Measurements from ENCODE around the gene TOX2. TPM values are rescaled to one million over a fixed set of nuclear protein-coding genes. Genes with fewer than 3 reads are reported as not detected.

Gene TOX2
- total RNA-seq, 2 experiments from 2014 or later = 0.23 TPM; not detected in 1

DNA sequence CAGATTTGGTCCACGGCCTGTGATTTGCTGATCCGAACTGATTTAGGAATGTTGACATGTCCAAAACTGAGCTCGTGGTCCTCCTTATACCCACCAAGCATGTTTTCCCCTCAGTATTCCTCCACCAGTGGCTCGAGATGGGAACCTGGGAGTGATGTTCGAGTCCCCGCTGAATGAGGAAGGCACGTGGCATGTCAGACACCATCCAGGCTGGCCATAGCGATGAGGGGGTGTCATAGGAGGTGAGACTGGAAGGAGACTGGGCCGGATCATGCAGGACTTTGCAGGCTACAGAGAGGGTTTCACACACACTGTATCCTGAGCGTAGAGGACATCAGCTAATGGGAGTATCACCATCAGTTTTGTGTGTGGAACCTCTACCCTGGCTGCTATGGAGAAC lies 78.2 kb downstream of the TOX2 start:
- Histone ChIP-seq H4K20me1 (ENCODE audit: insufficient read depth, low read length) (no peaks in the 10 kb centered on the region), H3K9me3 (ENCODE audit: low read length) (no peaks in the 10 kb centered on the region), H3K79me2 (ENCODE audit: insufficient read depth, low read depth, low read length) (no peaks in the 10 kb centered on the region), H3K4me2 (ENCODE audit: low read length) (no peak overlapping the region), H3K36me3 (ENCODE audit: insufficient read depth, low read length) (no peaks in the 10 kb centered on the region), H3K9me2 (ENCODE audit: insufficient read depth, low read length) (no peaks in the 10 kb centered on the region), H2AFZ (ENCODE audit: low read length) (no peak overlapping the region), H3K27ac (ENCODE audit: low read depth, low read length, poor library complexity, severe bottlenecking) (no peak overlapping the region), H3K4me3 (ENCODE audit: low read depth, low read length, poor library complexity, severe bottlenecking) (no peak overlapping the region), H3K4me1 (ENCODE audit: insufficient read depth, low read length, poor library complexity, severe bottlenecking) (no peaks in the 10 kb centered on the region)
- no TSS peak for BruUV-seq (replicated peaks)
- ChIA-PET POLR2A (no interaction called here), CTCF (ENCODE audit: unreplicated experiment) (no interaction called here)
- intact Hi-C loops (cut with micrococcal nuclease; ENCODE audit: unreplicated experiment) = no loop called here
- no peak for TF ChIP-seq EZH2phosphoT487 (IDR thresholded peaks at IDR 0.05; ENCODE audit: borderline replicate concordance, low read depth, low read length)
- TF ChIP-seq, protein P1, sequence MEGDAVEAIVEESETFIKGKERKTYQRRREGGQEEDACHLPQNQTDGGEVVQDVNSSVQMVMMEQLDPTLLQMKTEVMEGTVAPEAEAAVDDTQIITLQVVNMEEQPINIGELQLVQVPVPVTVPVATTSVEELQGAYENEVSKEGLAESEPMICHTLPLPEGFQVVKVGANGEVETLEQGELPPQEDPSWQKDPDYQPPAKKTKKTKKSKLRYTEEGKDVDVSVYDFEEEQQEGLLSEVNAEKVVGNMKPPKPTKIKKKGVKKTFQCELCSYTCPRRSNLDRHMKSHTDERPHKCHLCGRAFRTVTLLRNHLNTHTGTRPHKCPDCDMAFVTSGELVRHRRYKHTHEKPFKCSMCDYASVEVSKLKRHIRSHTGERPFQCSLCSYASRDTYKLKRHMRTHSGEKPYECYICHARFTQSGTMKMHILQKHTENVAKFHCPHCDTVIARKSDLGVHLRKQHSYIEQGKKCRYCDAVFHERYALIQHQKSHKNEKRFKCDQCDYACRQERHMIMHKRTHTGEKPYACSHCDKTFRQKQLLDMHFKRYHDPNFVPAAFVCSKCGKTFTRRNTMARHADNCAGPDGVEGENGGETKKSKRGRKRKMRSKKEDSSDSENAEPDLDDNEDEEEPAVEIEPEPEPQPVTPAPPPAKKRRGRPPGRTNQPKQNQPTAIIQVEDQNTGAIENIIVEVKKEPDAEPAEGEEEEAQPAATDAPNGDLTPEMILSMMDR (conservative IDR thresholded peaks at IDR 0.05; ENCODE audit: low read length) = no peak
- DNase-seq (ENCODE audit: low spot score) = no peak

GRCh38 chr20:43993560-43993959 lies 78.9 kb downstream of the TOX2 start:
- ChIA-PET POLR2A (interaction anchor here (1.5 kb wide), 1 partner anchor 9 kb away, joined by 3 read pairs; no protein-coding TSS in a partner anchor), CTCF (ENCODE audit: unreplicated experiment) (no interaction called here)
- no peak overlapping the region for H3K4me2 ChIP-seq (ENCODE audit: low read length)
- BruUV-seq (replicated peaks) = no TSS peak
- H3K9me2 ChIP-seq (ENCODE audit: insufficient read depth, low read length) = no peaks in the 10 kb centered on the region
- no peaks in the 10 kb centered on the region for H4K20me1 ChIP-seq (ENCODE audit: insufficient read depth, low read length)
- H3K4me1 ChIP-seq (ENCODE audit: insufficient read depth, low read length, poor library complexity, severe bottlenecking) = no peaks in the 10 kb centered on the region
- no peak overlapping the region for H2AFZ ChIP-seq (ENCODE audit: low read length)
- no peak for DNase-seq (ENCODE audit: low spot score)
- intact Hi-C loops (cut with micrococcal nuclease; ENCODE audit: unreplicated experiment) = no loop called here
- H3K4me3 ChIP-seq (ENCODE audit: low read depth, low read length, poor library complexity, severe bottlenecking) = no peak overlapping the region
- no peak overlapping the region for H3K27ac ChIP-seq (ENCODE audit: low read depth, low read length, poor library complexity, severe bottlenecking)
- H3K36me3 ChIP-seq (ENCODE audit: insufficient read depth, low read length) = no peaks in the 10 kb centered on the region
- TF ChIP-seq, protein P1 (conservative IDR thresholded peaks at IDR 0.05; ENCODE audit: low read length) = no peak
- no peak for TF ChIP-seq EZH2phosphoT487 (IDR thresholded peaks at IDR 0.05; ENCODE audit: borderline replicate concordance, low read depth, low read length)
- H3K9me3 ChIP-seq (ENCODE audit: low read length) = no peaks in the 10 kb centered on the region
- H3K79me2 ChIP-seq (ENCODE audit: insufficient read depth, low read depth, low read length) = no peaks in the 10 kb centered on the region

GRCh38 chr20:43994486-43995100 lies 79.9 kb downstream of the TOX2 start:
- no peaks in the 10 kb centered on the region for H3K9me3 ChIP-seq (ENCODE audit: low read length)
- H3K4me1 ChIP-seq (ENCODE audit: insufficient read depth, low read length, poor library complexity, severe bottlenecking) = no peaks in the 10 kb centered on the region
- no peak overlapping the region for H3K4me3 ChIP-seq (ENCODE audit: low read depth, low read length, poor library complexity, severe bottlenecking)
- intact Hi-C loops (cut with micrococcal nuclease; ENCODE audit: unreplicated experiment) = no loop called here
- DNase-seq (ENCODE audit: low spot score) = no peak
- H3K4me2 ChIP-seq (ENCODE audit: low read length) = no peak overlapping the region
- no peaks in the 10 kb centered on the region for H3K36me3 ChIP-seq (ENCODE audit: insufficient read depth, low read length)
- H2AFZ ChIP-seq (ENCODE audit: low read length) = no peak overlapping the region
- POLR2A ChIA-PET = interaction anchor here (0.6 to 1.5 kb wide), 2 partner anchors 10 to 171 kb away, joined by 3 read pairs; no protein-coding TSS in a partner anchor
- H3K27ac ChIP-seq (ENCODE audit: low read depth, low read length, poor library complexity, severe bottlenecking) = no peak overlapping the region
- H3K79me2 ChIP-seq (ENCODE audit: insufficient read depth, low read depth, low read length) = no peaks in the 10 kb centered on the region
- no peaks in the 10 kb centered on the region for H4K20me1 ChIP-seq (ENCODE audit: insufficient read depth, low read length)
- BruUV-seq (replicated peaks) = no TSS peak
- CTCF ChIA-PET (ENCODE audit: unreplicated experiment) = no interaction called here
- H3K9me2 ChIP-seq (ENCODE audit: insufficient read depth, low read length) = no peaks in the 10 kb centered on the region
- no peak for TF ChIP-seq EZH2phosphoT487 (IDR thresholded peaks at IDR 0.05; ENCODE audit: borderline replicate concordance, low read depth, low read length)
- TF ChIP-seq, protein P1 (conservative IDR thresholded peaks at IDR 0.05; ENCODE audit: low read length) = no peak
